SK-N-SH treated with all-trans-retinoic acid at 6 μM for 48 hours (cell line): ENCODE data around the gene POU2F3.

ENCODE experiments used
- ATAC-seq: fragments of 200-7000 bp; cut with Tn5 transposase; 3 replicates; pipeline ENCODE4 v1.9.1; 2020; ENCODE audit warnings: mild to moderate bottlenecking, moderate library complexity
- ARNTL ChIP-seq: fragments of 450-650 bp; formaldehyde crosslinking; IDR thresholded peaks from 2 replicates; pipeline ENCODE4 v1.5.0; 2020; ENCODE audit warnings: low read depth, mild to moderate bottlenecking, moderate library complexity, borderline replicate concordance
- BACH2 ChIP-seq: fragments of 250-450 bp; sonication (Bioruptor Pico); IDR thresholded peaks from 2 replicates; pipeline ENCODE4 v1.9.0; 2021; ENCODE audit warnings: mild to moderate bottlenecking, borderline replicate concordance
- CREB5 ChIP-seq: fragments of 250-450 bp; sonication (Bioruptor Pico); IDR thresholded peaks from 2 replicates; pipeline ENCODE4 v1.5.1; 2020; ENCODE audit warnings: low read depth, mild to moderate bottlenecking, moderate library complexity
- CSDC2 ChIP-seq: fragments of 250-450 bp; sonication (Bioruptor Pico); IDR thresholded peaks from 2 replicates; pipeline ENCODE4 v1.5.0; 2020; ENCODE audit warnings: mild to moderate bottlenecking, moderate library complexity
- CSRNP3 ChIP-seq: fragments of 250-450 bp; sonication (Bioruptor Pico); IDR thresholded peaks from 2 replicates; pipeline ENCODE4 v1.5.1; 2021; ENCODE audit warnings: mild to moderate bottlenecking, moderate library complexity
- ESRRG ChIP-seq: fragments of 250-450 bp; sonication (Bioruptor Pico); IDR thresholded peaks from 2 replicates; pipeline ENCODE4 v1.6.1; 2021; ENCODE audit warnings: mild to moderate bottlenecking
- GLIS3 ChIP-seq: fragments of 250-450 bp; sonication (Bioruptor Pico); IDR thresholded peaks from 2 replicates; pipeline ENCODE4 v1.5.0; 2020; ENCODE audit warnings: mild to moderate bottlenecking, moderate library complexity
- ISL1 ChIP-seq: fragments of 250-450 bp; sonication (Bioruptor Pico); IDR thresholded peaks from 2 replicates; pipeline ENCODE4 v2.1.2; 2022; ENCODE audit warnings: mild to moderate bottlenecking, moderate library complexity
- OSR1 ChIP-seq: fragments of 250-450 bp; sonication (Bioruptor Pico); IDR thresholded peaks from 2 replicates; pipeline ENCODE4 v1.8.0; 2022; ENCODE audit warnings: moderate library complexity, mild to moderate bottlenecking, inconsistent platforms
- PATZ1 ChIP-seq: fragments of 250-450 bp; sonication (Bioruptor Pico); IDR thresholded peaks from 2 replicates; pipeline ENCODE4 v1.8.0; 2020; ENCODE audit warnings: mild to moderate bottlenecking, moderate library complexity, borderline replicate concordance
- POU6F1 ChIP-seq: fragments of 250-450 bp; sonication (Bioruptor Pico); IDR thresholded peaks from 2 replicates; pipeline ENCODE4 v1.8.0; 2021; ENCODE audit warnings: low read depth, mild to moderate bottlenecking, moderate library complexity, borderline replicate concordance
- PPARA ChIP-seq: fragments of 250-450 bp; sonication (Bioruptor Pico); IDR thresholded peaks from 2 replicates; pipeline ENCODE4 v1.5.0; 2020; ENCODE audit warnings: mild to moderate bottlenecking, borderline replicate concordance
- SNAI2 ChIP-seq: fragments of 250-450 bp; sonication (Bioruptor Pico); IDR thresholded peaks from 2 replicates; pipeline ENCODE4 v1.5.0; 2020; ENCODE audit warnings: mild to moderate bottlenecking, moderate library complexity
- TCF4 ChIP-seq: fragments of 250-450 bp; sonication (Bioruptor Pico); IDR thresholded peaks from 2 replicates; pipeline ENCODE4 v1.8.0; 2021; ENCODE audit warnings: mild to moderate bottlenecking, moderate library complexity, borderline replicate concordance
- TSHZ2 ChIP-seq: fragments of 250-450 bp; sonication (Bioruptor Pico); IDR thresholded peaks from 2 replicates; pipeline ENCODE4 v1.5.0; 2020; ENCODE audit warnings: mild to moderate bottlenecking, moderate library complexity
- ZC3H10 ChIP-seq: fragments of 250-450 bp; sonication (Bioruptor Pico); IDR thresholded peaks from 2 replicates; pipeline ENCODE4 v1.5.1; 2021; ENCODE audit warnings: mild to moderate bottlenecking, moderate library complexity
- ZFP3 ChIP-seq: fragments of 250-450 bp; sonication (Bioruptor Pico); IDR thresholded peaks from 2 replicates; pipeline ENCODE4 v1.5.0; 2020; ENCODE audit warnings: mild to moderate bottlenecking, moderate library complexity
- ZFP30 ChIP-seq: fragments of 450-650 bp; formaldehyde crosslinking; IDR thresholded peaks from 2 replicates; pipeline ENCODE4 v1.5.0; 2022; ENCODE audit warnings: mild to moderate bottlenecking, moderate library complexity
- ZNF565 ChIP-seq: fragments of 450-650 bp; formaldehyde crosslinking; conservative IDR thresholded peaks from 2 replicates; pipeline ENCODE4 v1.5.0; 2020; ENCODE audit warnings: low read depth, mild to moderate bottlenecking, moderate library complexity
- ZNF70 ChIP-seq: fragments of 450-650 bp; formaldehyde crosslinking; IDR thresholded peaks from 2 replicates; pipeline ENCODE4 v1.5.0; 2020; ENCODE audit warnings: mild to moderate bottlenecking, moderate library complexity

Gene POU2F3

GRCh38 chr11:120243221-120243620 lies 3.3 kb downstream of the POU2F3 start:
- TF ChIP-seq ZFP3 (no peak), POU6F1 (no peak), SNAI2 (CRISPR knock-in tag) (no peak), CREB5 (no peak)
- ATAC-seq, result no peak

GRCh38 chr11:120244476-120245365 lies 4.8 kb downstream of the POU2F3 start:
- no peak for ATAC-seq
- TF ChIP-seq ZC3H10 (CRISPR knock-in tag), result no peak
- TF ChIP-seq CSRNP3 (CRISPR knock-in tag), result no peak
- TF ChIP-seq PPARA (CRISPR knock-in tag), result no peak
- TF ChIP-seq GLIS3, result no peak
- TF ChIP-seq ARNTL (CRISPR knock-in tag), result no peak
- no peak for TF ChIP-seq BACH2 (CRISPR knock-in tag)

- TF ChIP-seq ZFP30, result no peak
- no peak for TF ChIP-seq ESRRG (CRISPR knock-in tag)
- no peak for TF ChIP-seq PPARA (CRISPR knock-in tag)
- TF ChIP-seq CREB5, result no peak
- TF ChIP-seq POU6F1, result no peak
- no peak for TF ChIP-seq ISL1
- no peak for TF ChIP-seq TSHZ2 (CRISPR knock-in tag)
- no peak for TF ChIP-seq CSRNP3 (CRISPR knock-in tag)
- TF ChIP-seq PATZ1 (CRISPR knock-in tag), result no peak
- TF ChIP-seq ZC3H10 (CRISPR knock-in tag), result no peak
- TF ChIP-seq CSDC2 (CRISPR knock-in tag), result no peak
- TF ChIP-seq ZFP3, result no peak
- no peak for TF ChIP-seq OSR1 (CRISPR knock-in tag)
- no peak for TF ChIP-seq TCF4 (CRISPR knock-in tag)
- no peak for TF ChIP-seq ZNF70 (CRISPR knock-in tag)
- no peak for TF ChIP-seq ZNF565 (CRISPR knock-in tag)
- no peak for TF ChIP-seq SNAI2 (CRISPR knock-in tag)
- no peak for ATAC-seq
These were observed 5.5 kb downstream of the POU2F3 start for GRCh38 chr11:120245434-120245833.
